HepG2 (cell line): ENCODE data around the gene HEBP1. TPM values are rescaled to one million over a fixed set of nuclear protein-coding genes. Genes with fewer than 3 reads are reported as not detected.
A peak's percentile ranks its signal among the peaks of the same experiment; 100 is the strongest.

Experiments
- CTCF ChIP-seq: sonication (generic); formaldehyde crosslinking; IDR thresholded peaks from 2 replicates; pipeline ENCODE4 v1.5.0; 2020; ENCODE audit warnings: mild to moderate bottlenecking, missing genetic modification reagents, moderate library complexity
- GABPB1 ChIP-seq: IDR thresholded peaks from 2 replicates; pipeline ENCODE4 v1.6.1; 2016; ENCODE audit warnings: mild to moderate bottlenecking, missing genetic modification reagents, moderate library complexity, missing compliant biosample characterization
- HIC2 ChIP-seq: sonication (generic); formaldehyde crosslinking; IDR thresholded peaks from 2 replicates; pipeline ENCODE4 v1.9.0; 2022; ENCODE audit warnings: low read depth, missing genetic modification reagents
- HMGXB4 ChIP-seq, 2 experiments: sonication (generic) in 1 of 2; formaldehyde crosslinking in 1 of 2; IDR thresholded peaks; 2 replicates each; pipeline versions ENCODE4 v1.4.0 to v1.6.1; 2018 to 2020; ENCODE audit warnings: missing genetic modification reagents in 2 of 2, borderline replicate concordance in 1 of 2, low read depth in 1 of 2, mild to moderate bottlenecking in 1 of 2, missing biosample characterization in 1 of 2
- HOXA3 ChIP-seq: sonication (generic); formaldehyde crosslinking; IDR thresholded peaks from 2 replicates; pipeline ENCODE4 v1.5.0; 2020; ENCODE audit warnings: missing genetic modification reagents
- IRF9 ChIP-seq: sonication (generic); formaldehyde crosslinking; IDR thresholded peaks from 2 replicates; pipeline ENCODE4 v1.8.0; 2022; ENCODE audit warnings: missing genetic modification reagents, mild to moderate bottlenecking, borderline replicate concordance
- MXD1 ChIP-seq: sonication (generic); formaldehyde crosslinking; IDR thresholded peaks from 2 replicates; pipeline ENCODE4 v1.4.0; 2020; ENCODE audit warnings: mild to moderate bottlenecking, missing genetic modification reagents
- MXI1 ChIP-seq: IDR thresholded peaks from 3 replicates; pipeline ENCODE4 v1.6.1; 2012; ENCODE audit warnings: low read depth, low read length, inconsistent platforms, borderline replicate concordance
- PLRG1 ChIP-seq: fragments of 450-650 bp; conservative IDR thresholded peaks from 2 replicates; pipeline ENCODE4 v1.6.1; 2016
- TOE1 ChIP-seq: sonication (generic); formaldehyde crosslinking; IDR thresholded peaks from 2 replicates; pipeline ENCODE4 v1.4.0; 2020; ENCODE audit warnings: mild to moderate bottlenecking, missing genetic modification reagents
- YEATS4 ChIP-seq: sonication (generic); formaldehyde crosslinking; IDR thresholded peaks from 2 replicates; pipeline ENCODE4 v1.4.0; 2020; ENCODE audit warnings: missing genetic modification reagents, borderline replicate concordance
- ZBTB43 ChIP-seq: sonication (generic); formaldehyde crosslinking; conservative IDR thresholded peaks from 2 replicates; pipeline ENCODE4 v1.4.0; 2020; ENCODE audit warnings: missing genetic modification reagents
- ZNF24 ChIP-seq: fragments of 450-650 bp; IDR thresholded peaks from 2 replicates; pipeline ENCODE4 v1.6.1; 2017; ENCODE audit warnings: antibody characterized with exemption, mild to moderate bottlenecking
- ZNF326 ChIP-seq: sonication (generic); formaldehyde crosslinking; IDR thresholded peaks from 2 replicates; pipeline ENCODE4 v1.4.0; 2020; ENCODE audit warnings: missing genetic modification reagents, borderline replicate concordance
- ZNF570 ChIP-seq: sonication (generic); formaldehyde crosslinking; IDR thresholded peaks from 2 replicates; pipeline ENCODE4 v1.4.0; 2020; ENCODE audit warnings: mild to moderate bottlenecking, missing genetic modification reagents, borderline replicate concordance
- ZNF800 ChIP-seq: sonication (generic); formaldehyde crosslinking; IDR thresholded peaks from 2 replicates; pipeline ENCODE4 v1.4.0; 2020; ENCODE audit warnings: missing genetic modification reagents
- ZSCAN22 ChIP-seq: sonication (generic); formaldehyde crosslinking; IDR thresholded peaks from 2 replicates; pipeline ENCODE4 v1.4.0; 2020; ENCODE audit warnings: mild to moderate bottlenecking, missing genetic modification reagents
- polyA plus RNA-seq, 8 experiments: library from polyadenylated mRNA; depleted of rRNA in 3 of 8; stranded (reverse) in 7 of 8; unstranded in 1 of 8; fragments of >200 nt; fragmentation: Illumina TruSeq in 4 of 8; extraction: Trizol in 4 of 8; gene quantifications; 2 replicates each; pipeline versions ENCODE4 v1.2.1 to v1.2.3, GENCODE V29; 2011 to 2016; ENCODE audit warnings: low read depth in 4 of 8, missing spikeins in 1 of 8, mixed read lengths in 1 of 8; ENCODE audit not compliant: insufficient read depth in 1 of 8
- total RNA-seq, 5 experiments: library from RNA; depleted of rRNA; stranded (reverse); fragments of >200 nt; fragmentation: Illumina TruSeq; extraction: Trizol; gene quantifications; 2 replicates each; pipeline ENCODE4 v1.2.3, GENCODE V29; 2016; ENCODE audit warnings: low read depth in 1 of 5

The HEBP1 gene
- total and polyA plus RNA-seq, 2 of the 13 experiments (the other 11 are each of a cell fraction or from before 2014, with no cell fraction given), result 7.8 to 9.4 TPM

GRCh38 chr12:12927211-12928079, 72.6 kb downstream of the HEBP1 start (continued):
- TF ChIP-seq HIC2 (CRISPR knock-in tag) (no peak), MXD1 (CRISPR knock-in tag) (no peak; the same call in 1 of the 2 replicates), ZBTB43 (CRISPR knock-in tag) (0 out of 2 replicates have a peak, but pooled peaks have one; percentile 47), HOXA3 (CRISPR knock-in tag) (peak; percentile 58; the same call in 1 of the 2 replicates), ZNF24 (no peak), CTCF (CRISPR knock-in tag) (no peak), GABPB1 (CRISPR knock-in tag) (peak; percentile 69), IRF9 (CRISPR knock-in tag) (no peak), ZSCAN22 (CRISPR knock-in tag) (no peak), ZNF326 (CRISPR knock-in tag) (no peak), TOE1 (CRISPR knock-in tag) (no peak), ZNF570 (CRISPR knock-in tag) (no peak), YEATS4 (CRISPR knock-in tag) (peak; percentile 61), ZNF800 (CRISPR knock-in tag) (peak; percentile 26; the same call in 1 of the 2 replicates), PLRG1 (no peak), MXI1 (peak; percentile 60; the same call in 1 of the 3 replicates), HMGXB4 (CRISPR knock-in tag; IDR thresholded peaks at IDR 0.05; ENCODE audit: borderline replicate concordance in 1 of 2, low read depth in 1 of 2) (peak in 1 of 2 experiments; percentile 77; a peak in 1 of 4 replicates)
